Amygdala (tissue), 56 donors: ENCODE data around the gene PDE11A.
"Not testable (repeated sequence)": the region's sequence is repeated elsewhere in the genome, so short reads cannot be mapped to it uniquely, and the experiment has no call there.

Experiments
- DNase-seq, 56 donors: peaks; one replicate each; lab custom pipeline; 2025; lab: John Stamatoyannopoulos, UW

PDE11A gene

GRCh38 chr2:178012639-178013038 is 59.9 kb downstream of the PDE11A start:
- no peak for DNase-seq

GRCh38 chr2:178009813-178010212 is 62.8 kb downstream of the PDE11A start:
- no peak for DNase-seq

GRCh38 chr2:178008636-178009289 is 63.8 kb downstream of the PDE11A start:
- peak in 42 of 56 donors; percentile 0 to 69 (median 22) for DNase-seq

- DNase-seq: no peak
Measured at GRCh38 chr2:178006710-178007109, 65.9 kb downstream of the PDE11A start.

- no peak for DNase-seq
Measured at GRCh38 chr2:178005756-178006155, 66.8 kb downstream of the PDE11A start.

- no peak for DNase-seq
Measured at GRCh38 chr2:178002038-178002437, 70.5 kb downstream of the PDE11A start.

- DNase-seq: no peak
Measured at GRCh38 chr2:177998996-177999395, 73.6 kb downstream of the PDE11A start.

- DNase-seq: no peak
Measured at GRCh38 chr2:177998006-177998405, 74.6 kb downstream of the PDE11A start.

GRCh38 chr2:177992992-177993391 is 79.6 kb downstream of the PDE11A start:
- no peak for DNase-seq

GRCh38 chr2:177989029-177989885 is 83.3 kb downstream of the PDE11A start:
- DNase-seq: no peak

GRCh38 chr2:177984749-177985148 is 87.8 kb downstream of the PDE11A start:
- DNase-seq: no peak

GRCh38 chr2:177983183-177983788 is 89.3 kb downstream of the PDE11A start:
- DNase-seq: peak in 6 of 56 donors; percentile 0 to 29 (median 4)

GRCh38 chr2:177972782-177973181 is 99.8 kb downstream of the PDE11A start:
- no peak for DNase-seq

GRCh38 chr2:177972123-177972522 is 100.5 kb downstream of the PDE11A start:
- DNase-seq: no peak

GRCh38 chr2:177970670-177971454 is 101.7 kb downstream of the PDE11A start:
- no peak for DNase-seq

- no peak for DNase-seq
Measured at GRCh38 chr2:177964892-177965291, 107.7 kb downstream of the PDE11A start.

GRCh38 chr2:177952151-177952550 is 120.4 kb downstream of the PDE11A start:
- DNase-seq: no peak

- not testable (repeated sequence) for DNase-seq
Measured at GRCh38 chr2:177947598-177947997, 125.0 kb downstream of the PDE11A start.

- not testable (repeated sequence) for DNase-seq
Measured at GRCh38 chr2:177944530-177944929, 128.0 kb downstream of the PDE11A start.

GRCh38 chr2:177942731-177943130 is 129.8 kb downstream of the PDE11A start:
- no peak for DNase-seq

GRCh38 chr2:177939211-177939610 is 133.4 kb downstream of the PDE11A start:
- DNase-seq: no peak
